KBM-7 (cell line): ENCODE data around the gene EIF3B.
"Not testable (repeated sequence)": the region's sequence is repeated elsewhere in the genome, so short reads cannot be mapped to it uniquely, and the experiment has no call there.

Experiments used
- DNase-seq: peaks from one replicate; pipeline ENCODE4 v3.0.0-alpha.2; 2015
- in situ Hi-C: fragments of 300-500 bp; cut with MboI; formaldehyde crosslinking; loops from 2 replicates; pipeline ENCODE4 v1.14.3; 2020; ENCODE audit warnings: low sequenced_read_pairs, low pct_unique_long_range_greater_than_20kb, mixed read lengths

Gene EIF3B

DNA sequence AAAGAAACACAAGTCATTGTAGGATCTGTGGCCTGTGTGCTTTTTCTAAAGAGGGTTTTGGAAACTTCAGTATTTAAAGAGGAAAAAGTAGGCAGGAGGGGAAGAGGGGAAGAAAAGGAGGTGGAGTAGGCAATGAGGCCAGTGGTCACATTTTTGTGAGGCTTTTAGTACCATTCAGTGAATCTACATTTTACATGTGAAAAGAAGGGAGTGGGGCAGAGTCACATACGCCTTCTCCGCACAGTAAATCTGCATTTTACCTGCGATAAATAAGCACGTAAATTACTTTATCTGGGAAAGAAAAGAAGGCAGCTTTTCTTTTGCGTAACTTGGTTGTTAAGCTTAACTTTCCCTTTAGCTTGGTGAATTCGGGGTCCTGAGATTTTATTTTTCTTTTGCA lies 62.0 kb downstream of the EIF3B start:
- in situ Hi-C loops: no loop called here
- no peak for DNase-seq

GRCh38 chr7:2417178-2417577 lies 62.6 kb downstream of the EIF3B start:
- DNase-seq, in situ Hi-C loops: not testable (repeated sequence)

DNA sequence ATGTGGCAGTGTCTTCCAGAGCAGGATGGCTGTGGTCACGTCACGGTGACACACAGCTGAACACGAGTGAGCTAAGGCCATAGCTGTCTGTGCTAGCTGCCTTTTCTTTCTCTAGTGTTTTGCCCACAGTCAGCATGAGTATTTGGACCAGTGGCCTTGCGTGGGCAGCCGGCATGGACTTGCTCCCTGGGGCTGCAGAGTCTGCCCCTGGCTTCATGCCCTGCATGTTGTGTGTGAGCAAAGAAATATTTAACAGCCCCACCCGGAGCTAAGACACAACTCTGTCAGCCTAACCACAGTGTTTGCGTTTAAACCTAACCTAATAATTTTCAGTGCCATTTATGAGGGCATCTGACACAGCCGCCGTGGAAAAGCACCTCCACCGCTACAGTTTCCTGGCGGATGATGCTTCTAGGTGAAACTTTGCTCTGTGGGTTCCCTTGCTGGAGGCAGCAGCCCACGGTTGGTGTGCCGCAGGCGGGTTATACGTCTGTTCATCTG lies 63.4 kb downstream of the EIF3B start:
- DNase-seq: no peak
- in situ Hi-C loops: no loop called here

- DNase-seq: no peak
- in situ Hi-C loops: no loop called here
These were observed 65.7 kb downstream of the EIF3B start for GRCh38 chr7:2420216-2420933.

DNA sequence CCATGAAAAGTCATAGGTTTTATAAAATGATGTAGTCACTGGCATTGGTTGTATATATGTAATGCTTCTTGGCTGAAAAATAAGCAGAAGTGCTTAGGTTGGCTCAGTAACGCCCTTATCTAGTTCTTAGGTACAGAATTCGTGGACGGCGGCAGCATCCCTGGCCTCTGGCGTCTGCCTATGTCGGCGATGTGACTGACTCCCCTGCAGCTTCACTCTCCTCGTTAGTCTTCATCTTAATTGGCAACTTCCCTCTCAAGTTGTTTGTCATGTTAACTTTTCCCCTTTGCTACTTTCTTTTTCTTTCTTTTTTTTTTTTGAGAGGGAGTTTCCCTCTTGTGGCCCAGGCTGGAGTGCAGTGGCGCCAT lies 67.3 kb downstream of the EIF3B start:
- in situ Hi-C loops: no loop called here
- peak; percentile 23 for DNase-seq

GRCh38 chr7:2425749-2426148 lies 71.1 kb downstream of the EIF3B start:
- in situ Hi-C loops: no loop called here
- no peak for DNase-seq
